Stimulated activated CD4-positive, alpha-beta T cell treated with anti-CD3 and anti-CD28 coated beads, Interleukin-4, amount 100 ng/mL, for 4 hours (primary cell): Measurements from ENCODE around the gene CNTNAP2.
"Not testable (repeated sequence)": the region's sequence is repeated elsewhere in the genome, so short reads cannot be mapped to it uniquely, and the experiment has no call there.

ENCODE experiments used
- DNase-seq, 2 experiments: peaks; one replicate each; pipeline ENCODE4 v3.0.0-alpha.2; 2020

The CNTNAP2 gene

GRCh38 chr7:148442141-148442655, 2325.6 kb downstream of the CNTNAP2 start:
- no peak for DNase-seq

GRCh38 chr7:148442933-148443332, 2326.3 kb downstream of the CNTNAP2 start:
- no peak for DNase-seq

GRCh38 chr7:148445260-148446044, 2328.9 kb downstream of the CNTNAP2 start:
- DNase-seq = no peak

DNA sequence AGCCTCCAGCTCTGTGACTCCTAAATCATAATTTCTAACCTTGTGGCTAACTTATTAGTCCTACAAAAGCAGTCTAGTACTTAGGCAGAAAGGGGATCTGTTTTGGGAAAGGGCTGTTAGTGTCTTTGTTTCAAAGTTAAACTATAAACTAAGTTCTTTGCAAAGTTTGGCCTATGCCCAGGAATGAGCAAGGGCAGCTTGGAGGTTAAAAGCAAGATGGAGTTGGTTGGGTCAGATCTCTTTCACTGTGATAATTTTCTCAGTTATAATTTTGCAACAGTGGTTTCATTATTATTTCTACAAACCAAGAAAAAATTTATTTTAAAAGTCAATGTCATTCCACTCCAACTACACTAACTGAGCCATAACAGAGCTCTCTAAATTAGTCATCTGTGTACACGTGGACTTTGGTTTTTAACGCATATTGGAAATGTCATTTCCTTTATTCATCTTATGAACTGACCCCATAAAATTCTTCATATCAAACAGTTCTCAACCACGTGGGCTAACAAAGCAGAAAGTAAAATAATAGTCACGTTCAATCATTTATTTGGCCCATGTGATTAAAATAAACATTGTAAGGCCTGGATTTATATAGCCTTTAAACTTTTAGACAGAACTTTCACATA, 2330.7 kb downstream of the CNTNAP2 start:
- DNase-seq = no peak

- not testable (repeated sequence) for DNase-seq
These were observed 2334.9 kb downstream of the CNTNAP2 start for GRCh38 chr7:148451526-148451925.

DNA sequence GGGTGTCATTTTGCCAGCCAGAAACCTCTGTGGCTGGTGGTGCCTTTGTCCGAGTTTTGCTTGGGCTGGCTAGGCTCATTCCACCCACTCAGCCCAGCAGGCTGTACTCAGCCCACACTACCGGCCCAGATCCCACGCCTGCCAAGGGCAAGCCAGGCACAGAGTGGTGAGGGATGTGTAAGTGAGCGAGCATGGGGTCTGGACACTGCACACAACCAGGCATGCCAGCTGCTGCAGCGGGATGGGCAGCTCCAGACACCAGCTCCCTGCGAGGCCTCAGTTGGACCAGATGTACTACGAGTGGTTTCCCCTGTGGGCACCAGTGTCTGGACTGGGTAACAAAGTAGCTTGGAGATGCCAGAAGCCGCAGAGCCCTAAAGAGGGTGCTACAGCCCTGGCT, 2339.8 kb downstream of the CNTNAP2 start:
- DNase-seq = no peak

DNA sequence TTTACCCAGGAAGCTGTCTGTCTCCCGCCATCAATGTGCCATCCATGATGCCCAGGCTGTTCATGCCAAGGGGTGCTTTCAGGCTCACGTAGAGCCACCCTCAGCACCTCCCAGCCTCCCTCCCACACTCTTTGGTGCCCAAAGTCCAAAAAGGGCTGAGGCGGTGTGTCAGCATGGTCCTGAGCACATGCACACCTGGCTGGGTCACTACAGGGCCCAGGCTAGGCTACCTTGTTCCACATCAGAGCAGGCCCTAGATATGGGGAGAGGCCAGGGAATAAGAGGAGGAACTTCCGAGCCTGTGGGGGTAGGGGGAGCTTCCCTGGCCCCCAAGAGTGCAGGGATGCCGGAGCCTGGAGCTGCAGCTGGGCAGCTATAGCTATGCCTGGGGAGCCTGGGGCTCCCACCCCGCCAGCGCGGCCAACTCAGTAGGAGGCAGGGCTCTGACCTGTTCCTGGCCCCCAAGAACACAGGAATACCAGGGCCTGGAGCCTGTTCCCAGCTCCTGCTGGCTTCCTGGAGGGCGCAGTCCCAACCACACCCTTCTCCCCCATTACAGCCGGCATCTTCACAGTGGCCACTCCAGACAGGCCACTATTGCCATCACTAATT, 2340.8 kb downstream of the CNTNAP2 start:
- DNase-seq = no peak

- DNase-seq = no peak
These were observed 2341.7 kb downstream of the CNTNAP2 start for GRCh38 chr7:148458263-148458662.

- no peak for DNase-seq
These were observed 2345.0 kb downstream of the CNTNAP2 start for GRCh38 chr7:148461392-148462179.

DNA sequence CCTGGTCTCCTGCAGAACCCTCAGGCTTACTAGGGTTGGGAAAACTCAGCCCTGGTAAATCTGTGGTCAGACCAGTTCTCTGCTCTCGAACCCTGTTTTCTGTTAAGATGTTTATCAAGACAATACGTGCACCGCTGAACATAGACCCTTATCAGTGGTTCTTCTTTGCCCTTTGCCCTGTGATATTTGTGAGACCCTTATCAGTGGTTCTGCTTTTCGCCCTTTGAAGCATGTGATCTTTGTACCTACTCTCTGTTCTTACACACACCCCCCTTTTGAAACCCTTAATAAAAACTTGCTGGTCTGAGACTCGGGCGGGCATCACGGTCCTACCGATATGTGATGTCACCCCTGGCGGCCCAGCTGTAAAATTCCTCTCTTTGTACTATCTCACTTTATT, 2346.2 kb downstream of the CNTNAP2 start:
- not testable (repeated sequence) for DNase-seq

DNA sequence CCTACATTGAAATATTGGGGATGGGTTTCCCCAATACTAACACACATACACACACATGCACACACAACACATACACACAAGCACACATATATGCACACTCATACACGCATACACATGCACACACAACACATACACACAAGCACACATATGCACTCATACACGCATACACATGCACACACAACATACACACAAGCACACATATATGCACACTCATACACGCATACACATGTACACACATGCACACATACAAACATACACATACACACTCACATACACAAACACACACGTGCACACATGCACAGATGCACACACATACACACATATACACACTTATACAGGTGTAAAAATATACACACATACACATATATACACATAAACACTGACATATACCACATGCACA, 2346.6 kb downstream of the CNTNAP2 start:
- DNase-seq = no peak

DNA sequence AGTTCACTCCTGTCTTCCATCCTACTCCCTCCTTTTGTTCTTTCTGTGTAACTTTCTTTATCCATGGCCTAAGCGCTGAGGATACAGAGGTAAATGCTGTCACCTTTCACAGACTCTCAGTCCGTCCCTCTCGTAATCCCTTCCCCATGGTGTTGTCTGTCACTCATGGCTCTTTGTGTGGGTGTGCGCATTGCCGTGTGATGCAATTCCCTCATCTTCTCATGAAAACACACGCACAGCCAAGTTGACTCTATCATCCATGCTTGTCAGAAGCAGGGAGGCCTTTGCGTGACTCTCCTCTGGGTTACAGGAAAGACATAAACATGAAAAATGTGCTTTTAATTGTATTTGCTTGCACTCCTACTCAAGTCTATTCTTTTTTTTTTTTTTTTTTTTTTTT, 2348.3 kb downstream of the CNTNAP2 start:
- DNase-seq = no peak

DNA sequence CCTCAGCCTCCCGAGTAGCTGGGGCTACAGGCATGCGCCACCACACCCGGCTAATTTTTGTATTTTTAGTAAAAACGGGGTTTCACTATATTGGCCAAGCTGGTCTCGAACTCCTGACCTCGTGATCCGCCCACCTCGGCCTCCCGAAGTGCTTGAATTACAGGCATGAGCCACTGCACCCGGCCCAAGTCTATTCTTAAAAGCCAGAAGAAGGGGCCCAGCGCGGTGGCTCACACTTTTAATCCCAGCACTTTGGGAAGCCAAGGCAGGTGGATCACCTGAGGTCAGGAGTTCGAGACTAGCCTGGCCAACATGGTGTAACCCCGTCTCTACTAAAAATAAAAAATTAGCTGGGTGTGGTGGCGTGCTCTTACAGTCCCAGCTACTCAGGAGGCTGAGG, 2348.8 kb downstream of the CNTNAP2 start:
- DNase-seq = not testable (repeated sequence)

GRCh38 chr7:148466120-148466519, 2349.5 kb downstream of the CNTNAP2 start:
- no peak for DNase-seq

GRCh38 chr7:148468700-148469098, 2352.1 kb downstream of the CNTNAP2 start:
- no peak for DNase-seq
